Esophagus (tissue), 2 donors: ENCODE measurements around the gene HAP1. TPM values are rescaled to one million over a fixed set of nuclear protein-coding genes. Genes with fewer than 3 reads are reported as not detected.
"Not testable (repeated sequence)": the region's sequence is repeated elsewhere in the genome, so short reads cannot be mapped to it uniquely, and the experiment has no call there.

Source experiments
- H3K27ac ChIP-seq, 2 donors: one replicate each; pipeline ENCODE4 v1.5.1; 2013; ENCODE audit warnings: low read depth in 2 of 2, mild to moderate bottlenecking in 2 of 2, inconsistent platforms in 1 of 2, low read length in 1 of 2, moderate library complexity in 1 of 2
- H3K27me3 ChIP-seq, 2 donors: one replicate each; pipeline ENCODE4 v1.6.1; 2013; ENCODE audit warnings: low read length in 2 of 2, control low read depth in 1 of 2, mild to moderate bottlenecking in 1 of 2; ENCODE audit not compliant: insufficient read depth in 2 of 2, control insufficient read depth in 1 of 2
- H3K36me3 ChIP-seq, 2 donors: one replicate each; pipeline ENCODE4 v1.6.1; 2013; ENCODE audit warnings: low read length in 1 of 2; ENCODE audit not compliant: control insufficient read depth in 2 of 2, insufficient read depth in 2 of 2
- H3K4me1 ChIP-seq, 2 donors: one replicate each; pipeline ENCODE4 v1.6.1; 2013; ENCODE audit warnings: low read length in 1 of 2; ENCODE audit not compliant: control insufficient read depth in 2 of 2, insufficient read depth in 2 of 2
- H3K4me3 ChIP-seq, 2 donors: one replicate each; pipeline ENCODE4 v1.5.1; 2013; ENCODE audit warnings: low read length in 2 of 2, mild to moderate bottlenecking in 2 of 2, low read depth in 1 of 2, moderate library complexity in 1 of 2
- H3K9me3 ChIP-seq, 2 donors: one replicate each; pipeline ENCODE4 v1.6.1; 2013; ENCODE audit warnings: mild to moderate bottlenecking in 2 of 2, low read depth in 1 of 2, low read length in 1 of 2, moderate library complexity in 1 of 2; ENCODE audit not compliant: control insufficient read depth in 2 of 2, insufficient read depth in 1 of 2
- WGBS, 2 donors: extraction: QIAGEN DNeasy Blood & Tissue Kit; methylation state at CpG; one replicate each; pipeline ENCODE4 v1.1.7; 2013; 5-methylcytosine and 5-hydroxymethylcytosine counted together
- polyA plus RNA-seq, 2 donors: library from polyadenylated mRNA; stranded (reverse); fragments of 200-250 nt; gene quantifications; one replicate each; pipeline ENCODE4 v1.2.3, GENCODE V29; 2013
- donor health status: healthy with polysubstance abuse.
- donor health status: Bipolar disorder and iron deficiency.

HAP1 gene, protein sequence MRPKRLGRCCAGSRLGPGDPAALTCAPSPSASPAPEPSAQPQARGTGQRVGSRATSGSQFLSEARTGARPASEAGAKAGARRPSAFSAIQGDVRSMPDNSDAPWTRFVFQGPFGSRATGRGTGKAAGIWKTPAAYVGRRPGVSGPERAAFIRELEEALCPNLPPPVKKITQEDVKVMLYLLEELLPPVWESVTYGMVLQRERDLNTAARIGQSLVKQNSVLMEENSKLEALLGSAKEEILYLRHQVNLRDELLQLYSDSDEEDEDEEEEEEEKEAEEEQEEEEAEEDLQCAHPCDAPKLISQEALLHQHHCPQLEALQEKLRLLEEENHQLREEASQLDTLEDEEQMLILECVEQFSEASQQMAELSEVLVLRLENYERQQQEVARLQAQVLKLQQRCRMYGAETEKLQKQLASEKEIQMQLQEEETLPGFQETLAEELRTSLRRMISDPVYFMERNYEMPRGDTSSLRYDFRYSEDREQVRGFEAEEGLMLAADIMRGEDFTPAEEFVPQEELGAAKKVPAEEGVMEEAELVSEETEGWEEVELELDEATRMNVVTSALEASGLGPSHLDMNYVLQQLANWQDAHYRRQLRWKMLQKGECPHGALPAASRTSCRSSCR
- 1 to 10 TPM in 1 of 2 donors, under 1 TPM in 1; 0.35 to 1.4 TPM for polyA plus RNA-seq

DNA sequence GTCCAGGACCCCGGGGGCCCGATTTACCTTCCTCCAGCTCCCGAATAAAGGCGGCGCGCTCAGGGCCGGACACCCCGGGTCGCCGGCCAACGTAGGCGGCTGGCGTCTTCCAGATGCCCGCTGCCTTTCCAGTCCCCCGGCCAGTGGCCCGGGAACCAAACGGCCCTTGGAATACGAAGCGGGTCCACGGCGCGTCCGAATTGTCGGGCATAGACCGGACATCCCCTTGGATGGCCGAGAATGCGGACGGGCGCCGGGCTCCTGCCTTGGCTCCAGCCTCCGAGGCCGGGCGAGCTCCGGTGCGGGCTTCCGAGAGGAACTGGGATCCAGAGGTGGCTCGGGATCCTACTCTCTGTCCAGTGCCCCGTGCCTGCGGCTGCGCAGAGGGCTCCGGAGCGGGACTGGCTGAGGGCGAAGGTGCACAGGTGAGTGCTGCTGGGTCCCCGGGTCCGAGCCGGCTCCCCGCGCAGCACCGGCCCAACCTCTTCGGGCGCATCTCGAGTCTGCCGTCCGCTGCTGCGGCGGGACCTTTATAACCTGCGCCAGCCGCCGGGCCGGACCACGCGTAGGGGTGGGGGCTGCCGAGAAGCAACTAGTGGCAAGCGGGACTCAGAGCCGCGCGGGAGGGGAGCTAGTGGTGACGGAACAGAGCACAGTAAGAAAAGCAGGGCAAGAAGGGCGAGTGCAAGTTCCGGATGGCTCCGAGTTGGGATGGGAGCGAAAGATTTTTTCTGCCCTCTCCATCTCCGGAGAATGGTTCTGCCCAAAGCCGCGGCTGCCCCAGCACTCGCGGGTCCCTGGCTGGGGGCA is at the start of gene HAP1:
Gene HAP1 (minus strand): TSS at position 505 of the 810 bp plus-strand sequence. CDS start 9 bp downstream, at position 496.
- Histone ChIP-seq H3K27me3 (no peaks in the 10 kb centered on the region), H3K9me3 (no peaks in the 10 kb centered on the region), H3K27ac (no peak within 1 kb of the TSS), H3K4me1 (peaks cover 0 to 18% of the 10 kb centered on the region in 2 donors), H3K4me3 (peak within 1 kb of the TSS; percentile 28 to 36), H3K36me3 (no peaks in the 10 kb centered on the region)
- 1% methylated on average over 59 to 77 of the region's 77 CpGs for WGBS, 2 donors

DNA sequence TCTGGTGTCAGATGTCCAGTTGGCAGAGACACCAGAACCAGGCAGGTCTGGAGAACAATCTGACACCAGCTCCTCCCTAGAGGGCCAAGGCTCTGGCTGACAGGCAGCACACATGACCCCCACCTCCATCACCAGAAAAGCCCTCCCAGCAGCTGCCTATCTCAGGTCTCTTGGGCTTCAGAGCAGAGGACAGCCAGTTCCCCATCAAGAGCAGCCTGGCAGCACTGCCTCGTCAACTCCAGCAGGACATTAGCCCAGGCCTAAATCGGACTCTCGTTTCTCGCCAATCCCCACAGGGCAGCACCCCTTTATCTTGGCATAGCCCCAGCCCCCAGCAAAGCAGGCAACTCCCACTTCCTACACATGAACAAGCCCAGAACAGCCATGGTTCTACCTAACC is 47.7 kb upstream of the HAP1 start:
- Histone ChIP-seq H3K4me3 (peak overlapping the region; percentile 35 to 60), H3K4me1 (peaks cover 3 to 13% of the 10 kb centered on the region in 2 donors)

DNA sequence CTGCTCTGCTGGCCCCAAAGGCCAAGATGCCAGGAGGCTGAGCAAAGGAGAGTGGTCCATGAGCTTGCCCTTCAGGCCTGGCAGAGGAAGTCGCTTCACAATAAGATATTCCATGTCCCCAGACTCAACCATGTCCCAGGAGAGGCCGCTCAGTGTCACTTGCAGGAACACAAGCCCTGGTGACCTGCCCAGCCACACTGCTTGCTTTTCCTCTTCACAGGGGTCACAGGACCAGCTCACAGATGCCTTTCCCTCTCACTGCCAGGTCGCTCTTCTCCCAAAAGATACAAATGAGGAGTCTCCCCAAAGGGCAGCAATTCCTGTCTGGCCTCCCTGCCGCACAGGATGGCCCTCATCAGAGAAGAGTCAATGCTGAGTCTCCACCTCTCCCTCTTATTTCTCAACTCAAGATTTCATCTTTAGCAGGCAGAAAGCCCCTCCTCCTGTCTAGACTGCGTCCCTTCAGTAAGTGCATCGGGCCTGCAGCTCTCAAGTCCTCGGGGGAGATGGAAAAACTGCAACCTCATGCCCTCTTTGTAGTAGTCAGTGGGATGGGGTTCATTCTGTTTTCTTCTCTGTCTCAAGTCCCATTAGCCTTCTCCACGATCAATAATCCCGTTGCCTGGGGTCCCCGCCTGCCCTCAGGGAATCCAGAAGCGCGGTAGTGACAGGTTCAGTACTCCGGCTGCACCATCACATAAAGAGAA is 47.1 kb upstream of the HAP1 start:
- Histone ChIP-seq H3K36me3 (peaks cover 0 to 4% of the 10 kb centered on the region in 2 donors), H3K9me3 (no peaks in the 10 kb centered on the region), H3K27me3 (no peaks in the 10 kb centered on the region), H3K27ac (peak overlapping the region; percentile 93 to 98), H3K4me1 (peaks cover 5 to 15% of the 10 kb centered on the region in 2 donors), H3K4me3 (peak overlapping the region; percentile 35 to 60)
- 50 to 55% methylated on average over 13 of the region's 13 CpGs for WGBS, 2 donors

More for the DNA sequence above, 47.7 kb upstream of the HAP1 start:
- H3K27ac ChIP-seq: peak overlapping the region; percentile 93 to 98
- no peaks in the 10 kb centered on the region for H3K9me3 ChIP-seq
- 35 to 48% methylated on average over 4 of the region's 4 CpGs for WGBS, 2 donors
- H3K36me3 ChIP-seq: peaks cover 0 to 1% of the 10 kb centered on the region in 2 donors
- H3K27me3 ChIP-seq: no peaks in the 10 kb centered on the region

DNA sequence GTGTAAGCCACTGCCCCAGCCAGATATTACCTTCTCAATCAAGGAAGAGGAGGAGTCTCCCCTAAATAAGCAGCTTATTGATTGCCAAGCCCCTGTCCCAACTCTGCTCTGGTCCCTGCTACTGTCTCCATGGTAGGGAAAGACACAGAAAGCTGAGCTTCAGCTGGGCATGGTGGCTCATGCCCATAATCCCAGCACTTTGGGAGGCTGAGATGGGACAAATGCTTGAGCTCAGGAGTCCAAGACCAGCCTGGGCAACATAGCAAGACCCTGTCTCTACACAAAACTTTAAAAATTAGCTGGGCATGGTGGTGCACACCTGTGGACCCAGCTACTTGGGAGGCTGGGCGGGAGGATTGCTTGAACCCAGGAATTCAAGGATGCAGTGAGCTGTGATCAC is 45.5 kb upstream of the HAP1 start:
- peak overlapping the region; percentile 72 to 85 for H3K27ac ChIP-seq
- no peaks in the 10 kb centered on the region for H3K9me3 ChIP-seq
- no peaks in the 10 kb centered on the region for H3K27me3 ChIP-seq
- peaks cover 0 to 10% of the 10 kb centered on the region in 2 donors for H3K36me3 ChIP-seq
- 81 to 94% methylated on average over 1 of the region's 1 CpG for WGBS, 2 donors
- H3K4me3 ChIP-seq: peak overlapping the region in 1 of 2 donors; percentile 1
- peaks cover 10 to 27% of the 10 kb centered on the region in 2 donors for H3K4me1 ChIP-seq

DNA sequence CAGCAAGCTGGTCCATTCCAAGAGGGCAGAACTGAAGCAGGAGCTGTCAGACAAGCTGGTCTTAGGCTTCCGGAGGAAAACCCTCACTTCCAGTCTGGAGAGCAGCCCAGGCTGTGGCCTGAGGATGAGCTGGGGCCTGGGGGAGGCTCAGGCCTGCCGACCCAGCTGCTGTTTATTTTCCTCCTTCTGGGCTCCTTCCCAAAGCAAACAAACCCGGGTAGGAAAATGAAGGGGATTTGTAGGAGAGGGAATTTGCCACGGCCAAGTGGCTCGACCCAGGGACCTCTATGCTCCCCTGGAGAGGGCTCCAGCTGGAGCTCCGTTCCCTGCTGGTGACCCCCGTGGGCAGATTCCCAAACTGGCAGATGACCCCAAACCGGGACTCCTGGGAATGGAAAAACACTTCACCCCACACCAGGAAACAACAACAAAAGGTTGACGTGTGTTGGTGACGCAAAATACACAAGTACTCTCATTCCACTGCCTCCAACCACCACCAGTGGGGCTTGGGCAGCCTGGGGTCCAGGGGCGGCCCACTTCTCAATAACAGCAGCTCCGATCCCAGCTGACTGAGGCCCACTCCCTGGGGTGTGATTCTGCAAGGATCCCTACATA is 43.2 kb upstream of the HAP1 start:
- H3K36me3 ChIP-seq: peaks cover 0 to 12% of the 10 kb centered on the region in 2 donors
- peak overlapping the region; percentile 82 to 96 for H3K27ac ChIP-seq

DNA sequence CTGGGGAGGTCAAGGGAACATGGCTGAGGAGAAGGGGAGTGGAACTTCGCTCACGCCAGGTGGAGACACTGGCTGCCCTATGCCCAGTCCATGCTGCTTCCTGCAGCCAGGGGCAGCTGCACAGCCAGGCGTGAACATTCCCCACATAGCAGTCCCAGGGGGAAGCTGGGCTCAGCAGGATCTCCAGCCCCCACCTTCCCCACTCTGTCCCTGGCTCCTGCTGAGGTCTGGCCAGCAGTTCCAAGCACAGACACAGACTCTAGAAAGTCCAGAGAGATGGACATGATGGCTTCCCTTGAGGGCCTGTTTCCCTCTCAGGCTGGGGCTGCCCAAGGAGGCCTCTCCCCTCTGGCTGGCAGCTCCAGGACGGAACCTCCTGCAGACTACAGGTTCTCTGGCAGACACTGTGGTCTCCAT is 42.7 kb upstream of the HAP1 start:
- Histone ChIP-seq H3K27ac (peak overlapping the region; percentile 82 to 96), H3K9me3 (no peaks in the 10 kb centered on the region), H3K4me3 (peak overlapping the region; percentile 14 to 24), H3K27me3 (no peaks in the 10 kb centered on the region), H3K36me3 (peaks cover 0 to 15% of the 10 kb centered on the region in 2 donors), H3K4me1 (peaks cover 15 to 41% of the 10 kb centered on the region in 2 donors)
- WGBS, 2 donors: 28 to 49% methylated on average over 4 of the region's 4 CpGs

More for the DNA sequence above, 43.2 kb upstream of the HAP1 start:
- Histone ChIP-seq H3K27me3 (no peaks in the 10 kb centered on the region), H3K4me1 (peaks cover 13 to 37% of the 10 kb centered on the region in 2 donors), H3K4me3 (peak overlapping the region in 1 of 2 donors; percentile 24), H3K9me3 (no peaks in the 10 kb centered on the region)
- WGBS, 2 donors: 14 to 17% methylated on average over 12 of the region's 12 CpGs

DNA sequence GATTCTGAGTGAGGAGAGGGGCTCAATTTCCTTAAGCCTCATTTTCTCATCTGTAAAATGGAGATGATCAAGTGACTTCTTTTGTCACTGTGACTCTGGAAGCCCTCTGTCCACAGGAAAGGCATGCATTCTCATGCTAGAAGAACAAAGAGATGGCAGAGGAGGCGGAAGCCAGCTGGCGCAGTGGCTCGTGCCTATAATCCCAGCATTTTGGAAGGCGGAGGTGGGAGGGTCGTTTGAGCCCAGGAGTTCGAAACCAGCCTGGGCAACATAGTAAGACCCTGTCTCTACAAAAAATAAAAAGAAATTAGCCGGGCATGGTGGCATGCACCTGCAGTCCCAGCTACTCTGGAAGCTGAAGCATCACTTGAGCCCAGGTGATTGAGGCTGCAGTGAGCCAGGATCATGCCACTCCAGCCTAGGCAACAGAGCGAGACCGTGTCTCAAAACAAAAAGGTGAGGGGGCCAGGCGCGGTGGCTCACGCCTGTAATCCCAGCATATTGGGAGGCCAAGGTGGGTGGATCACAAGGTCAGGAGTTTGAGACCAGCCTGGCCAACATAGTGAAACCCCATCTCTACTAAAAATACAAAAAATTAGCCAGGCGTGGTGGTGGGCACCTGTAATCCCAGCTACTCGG is 41.9 kb upstream of the HAP1 start:
- 60 to 73% methylated on average over 14 of the region's 14 CpGs for WGBS, 2 donors
- Histone ChIP-seq H3K36me3 (peaks cover 0 to 21% of the 10 kb centered on the region in 2 donors), H3K4me3 (peak overlapping the region in 1 of 2 donors; percentile 11), H3K27ac (peak overlapping the region; percentile 96 to 99), H3K4me1 (peaks cover 15 to 45% of the 10 kb centered on the region in 2 donors)
- H3K9me3 ChIP-seq, H3K27me3 ChIP-seq: not testable (repeated sequence)

DNA sequence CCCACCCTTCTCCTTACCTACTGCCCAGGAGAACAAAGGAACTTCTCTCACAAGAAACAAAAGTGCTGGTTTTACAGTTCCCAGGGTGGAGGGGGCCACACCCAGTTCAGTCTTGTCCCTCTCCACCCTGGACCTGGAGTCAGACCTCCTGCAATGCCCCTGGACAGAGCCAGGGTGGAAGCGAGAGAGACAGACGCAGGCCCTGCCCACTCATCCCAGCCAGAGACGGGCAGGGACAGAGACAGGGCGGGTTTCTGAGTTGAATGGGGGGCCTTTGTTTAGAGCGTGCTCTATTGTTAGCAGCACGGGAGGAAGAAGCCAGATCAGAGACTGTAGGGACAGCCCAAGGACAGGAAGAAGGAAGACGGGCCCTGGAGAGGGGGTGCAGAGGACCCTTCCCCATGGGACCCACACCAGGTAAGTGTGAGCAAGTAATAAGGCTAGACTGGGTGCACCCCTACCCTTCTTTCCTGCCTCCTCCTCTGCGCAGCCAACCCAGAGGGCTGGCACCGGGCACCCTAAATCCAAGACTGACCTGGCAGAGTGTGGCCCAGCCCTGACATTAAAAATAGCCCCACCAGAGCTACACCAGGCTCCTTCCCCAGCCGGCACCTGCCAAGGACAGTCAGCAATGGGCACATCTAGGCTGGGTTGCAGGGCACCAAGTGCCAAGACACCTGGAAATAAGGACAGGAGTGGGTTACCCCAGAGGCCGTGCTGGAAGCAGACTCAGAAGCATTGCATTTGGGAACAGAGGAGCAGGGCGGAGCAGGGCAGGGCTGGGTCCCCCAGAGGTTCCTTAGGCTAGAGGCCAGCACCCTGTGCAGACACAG is 41.2 kb upstream of the HAP1 start:
- H3K36me3 ChIP-seq: peaks cover 0 to 26% of the 10 kb centered on the region in 2 donors
- peak overlapping the region; percentile 96 to 99 for H3K27ac ChIP-seq
- 49 to 55% methylated on average over 12 of the region's 12 CpGs for WGBS, 2 donors
- no peaks in the 10 kb centered on the region for H3K27me3 ChIP-seq
- H3K4me1 ChIP-seq: peaks cover 15 to 48% of the 10 kb centered on the region in 2 donors
- peak overlapping the region in 1 of 2 donors; percentile 11 for H3K4me3 ChIP-seq
- no peaks in the 10 kb centered on the region for H3K9me3 ChIP-seq
